ENCODE data around the gene SLC41A3. TPM values are rescaled to one million over a fixed set of nuclear protein-coding genes. Genes with fewer than 3 reads are reported as not detected.

The SLC41A3 gene
- total and polyA plus RNA-seq, 2 of the 4 experiments (the other 2 are of a cell fraction): 30.5 to 43.5 TPM

GRCh38 chr3:126052196-126053058 lies 31.5 kb downstream of the SLC41A3 start:
- H2BK5ac ChIP-seq (ENCODE audit: low read depth, low read length, poor library complexity, severe bottlenecking): no peak overlapping the region
- in situ Hi-C loops (cut with MboI; ENCODE audit: low sequenced_read_pairs) (no loop called here), dilution Hi-C loops (cut with HindIII; ENCODE audit: low sequenced_read_pairs, unreplicated experiment) (no loop called here), intact Hi-C loops (cut with micrococcal nuclease) (no loop called here)
- H3K18ac ChIP-seq (ENCODE audit: low read depth, low read length): no peak overlapping the region
- no peak overlapping the region for H2BK20ac ChIP-seq (ENCODE audit: low read depth, low read length)
- no peak overlapping the region for H3K4me2 ChIP-seq (ENCODE audit: low read depth, low read length)
- H3K27ac ChIP-seq (ENCODE audit: insufficient read depth, low read length): no peak overlapping the region
- no peaks in the 10 kb centered on the region for H3K9me3 ChIP-seq (ENCODE audit: control insufficient read depth, insufficient read depth, low read length)
- no peak overlapping the region for H2BK120ac ChIP-seq (ENCODE audit: low read depth, low read length)
- TF ChIP-seq RFX5 (IDR thresholded peaks at IDR 0.05; ENCODE audit: low read depth, low read length): no peak
- no peaks in the 10 kb centered on the region for H3K79me1 ChIP-seq (ENCODE audit: low read depth in 1 of 2, low read length in 2 of 2)
- no peak overlapping the region for H2BK15ac ChIP-seq (ENCODE audit: low read depth, low read length)
- no peak overlapping the region for H3K14ac ChIP-seq (replicated peaks; ENCODE audit: low read depth, low read length)
- WGBS, 2 experiments (ENCODE audit: extremely low coverage in 2 of 2, insufficient read length in 1 of 2): 86% methylated on average over 6 of the region's 16 CpGs; no CpG with 5 or more reads in 1 of the 2 experiments
- H3K27me3 ChIP-seq (ENCODE audit: control insufficient read depth, insufficient read depth, low read length): no peaks in the 10 kb centered on the region
- no peaks in the 10 kb centered on the region; the same call in 1 of the 2 replicates for H4K20me1 ChIP-seq (ENCODE audit: insufficient read depth, low read length)
- POLR2A ChIA-PET (ENCODE audit: unreplicated experiment): no interaction called here
- no peaks in the 10 kb centered on the region for H3K36me3 ChIP-seq (ENCODE audit: control insufficient read depth, insufficient read depth, low read length)
- no peak overlapping the region for H3K4me3 ChIP-seq (ENCODE audit: insufficient read depth, low read depth, low read length)
- no TSS peak for BruUV-seq (replicated peaks)
- no peak for ATAC-seq (ENCODE audit: low read depth)
- no peak overlapping the region for H3K56ac ChIP-seq (ENCODE audit: extremely low read depth, insufficient read depth, low read length)
- no peak overlapping the region for H4K91ac ChIP-seq (ENCODE audit: insufficient read depth, low read depth, low read length)
- no peak overlapping the region for H4K8ac ChIP-seq (ENCODE audit: low read depth in 2 of 2, low read length in 2 of 2)
- H3K23ac ChIP-seq (ENCODE audit: low read depth, low read length): no peak overlapping the region
- no peaks in the 10 kb centered on the region; the same call in 1 of the 2 replicates for H3K4me1 ChIP-seq (ENCODE audit: control insufficient read depth, insufficient read depth, low read length)
- H4K5ac ChIP-seq (ENCODE audit: low read depth, low read length): no peak overlapping the region
- peaks cover 11% of the 10 kb centered on the region; the same call in 1 of the 2 replicates for H3K9me1 ChIP-seq (ENCODE audit: insufficient read depth, low read length)
- CTCF ChIA-PET: interaction anchor here (1.2 kb wide), 1 partner anchor 81 kb away, joined by 3 read pairs; no protein-coding TSS in a partner anchor
- no peak overlapping the region for H3K4ac ChIP-seq (ENCODE audit: low read depth, low read length)
- H2AK9ac ChIP-seq (replicated peaks; ENCODE audit: low read depth, low read length, poor library complexity): no peak overlapping the region
- no peak overlapping the region for H2AK5ac ChIP-seq (ENCODE audit: low read depth, low read length)
- DNase-seq: no peak
- H3K9ac ChIP-seq (ENCODE audit: low read depth, low read length): no peak overlapping the region
- H2AFZ ChIP-seq (replicated peaks; ENCODE audit: low read length, poor library complexity): peak overlapping the region; percentile 10

All from IMR-90 (cell line).